COLO829 (cell line): ENCODE data around the gene TPRG1.

ENCODE experiments used
- DNase-seq: peaks from one replicate; pipeline ENCODE4 v3.0.0; 2012; ENCODE audit warnings: low spot score

TPRG1 gene

GRCh38 chr3:189355481-189356201, 183.9 kb downstream of the TPRG1 start:
- peak; percentile 32 for DNase-seq

GRCh38 chr3:189360291-189360690, 188.5 kb downstream of the TPRG1 start:
- DNase-seq: no peak

- DNase-seq: no peak
Measured at GRCh38 chr3:189361103-189361835, 189.5 kb downstream of the TPRG1 start.

GRCh38 chr3:189363590-189364255, 192.0 kb downstream of the TPRG1 start:
- no peak for DNase-seq

- no peak for DNase-seq
Measured at GRCh38 chr3:189365609-189366564, 194.1 kb downstream of the TPRG1 start.

GRCh38 chr3:189368384-189368783, 196.6 kb downstream of the TPRG1 start:
- no peak for DNase-seq

GRCh38 chr3:189369636-189370035, 197.9 kb downstream of the TPRG1 start:
- no peak for DNase-seq

GRCh38 chr3:189372243-189372642, 200.5 kb downstream of the TPRG1 start:
- DNase-seq: no peak
